Naive thymus-derived CD8-positive, alpha-beta T cell (primary cell): ENCODE data around the gene ZNF521. TPM values are rescaled to one million over a fixed set of nuclear protein-coding genes. Genes with fewer than 3 reads are reported as not detected.
A peak's percentile ranks its signal among the peaks of the same experiment; 100 is the strongest.

Source experiments
- ATAC-seq, 2 donors: fragments of 150-1000 bp; cut with Tn5 transposase in 1 of 2; sonication (Bioruptor Pico), chemical (Tn5 transposase) in 1 of 2; 1 replicate in 1 of 2; 2 replicates in 1 of 2; pipeline ENCODE4 v1.10.0; 2021; ENCODE audit warnings: mild to moderate bottlenecking in 2 of 2, moderate library complexity in 2 of 2
- POLR2A ChIA-PET: fragments of 350-600 bp; sonication (Branson Sonifier 250); formaldehyde crosslinking; loops from one replicate; lab custom pipeline; 2021; ENCODE audit warnings: antibody characterized with exemption; lab: Charles Lee
- DNase-seq, 10 donors: peaks; one replicate each; pipeline versions ENCODE4 v3.0.0 to v3.0.0-alpha.2; 2020 to 2022
- H3K27ac Mint-ChIP-seq, 10 donors: one replicate each; pipeline ENCODE4 v1.8.0; 2020 to 2022; ENCODE audit warnings: mild to moderate bottlenecking in 10 of 10, mixed read lengths in 10 of 10, moderate library complexity in 4 of 10, inconsistent platforms in 1 of 10
- H3K27me3 Mint-ChIP-seq, 5 donors: one replicate each; pipeline ENCODE4 v1.8.0; 2021 to 2022; ENCODE audit warnings: mixed read lengths in 5 of 5
- H3K36me3 Mint-ChIP-seq, 3 donors: one replicate each; pipeline ENCODE4 v1.8.0; 2020 to 2022; ENCODE audit warnings: mixed read lengths in 3 of 3, mild to moderate bottlenecking in 2 of 3, inconsistent platforms in 1 of 3
- H3K4me1 Mint-ChIP-seq, 4 donors: one replicate each; pipeline ENCODE4 v1.8.0; 2021 to 2022; ENCODE audit warnings: mixed read lengths in 4 of 4
- H3K4me3 Mint-ChIP-seq, 10 donors: one replicate each; pipeline ENCODE4 v1.8.0; 2020 to 2022; ENCODE audit warnings: mild to moderate bottlenecking in 10 of 10, mixed read lengths in 10 of 10, moderate library complexity in 6 of 10, inconsistent platforms in 1 of 10
- H3K9me3 Mint-ChIP-seq, 9 donors: one replicate each; pipeline ENCODE4 v1.8.0; 2020 to 2022; ENCODE audit warnings: mixed read lengths in 9 of 9, mild to moderate bottlenecking in 3 of 9, inconsistent platforms in 1 of 9, moderate library complexity in 1 of 9
- polyA plus RNA-seq, 3 donors: library from polyadenylated mRNA; unstranded; fragments of 300-500 nt; fragmentation: Illumina TruSeq; gene quantifications; one replicate each; pipeline ENCODE4 v1.2.3, GENCODE V29; 2021
- total RNA-seq, 8 experiments: library from RNA in 2 of 8; stranded (reverse) in 2 of 8; gene quantifications; one replicate each; pipeline ENCODE4 v1.2.3 and lab custom pipeline; 2021 to 2026

The ZNF521 gene
- total and polyA plus RNA-seq, 5 experiments from 2014 or later, result 0.62 TPM; not detected in 4

DNA sequence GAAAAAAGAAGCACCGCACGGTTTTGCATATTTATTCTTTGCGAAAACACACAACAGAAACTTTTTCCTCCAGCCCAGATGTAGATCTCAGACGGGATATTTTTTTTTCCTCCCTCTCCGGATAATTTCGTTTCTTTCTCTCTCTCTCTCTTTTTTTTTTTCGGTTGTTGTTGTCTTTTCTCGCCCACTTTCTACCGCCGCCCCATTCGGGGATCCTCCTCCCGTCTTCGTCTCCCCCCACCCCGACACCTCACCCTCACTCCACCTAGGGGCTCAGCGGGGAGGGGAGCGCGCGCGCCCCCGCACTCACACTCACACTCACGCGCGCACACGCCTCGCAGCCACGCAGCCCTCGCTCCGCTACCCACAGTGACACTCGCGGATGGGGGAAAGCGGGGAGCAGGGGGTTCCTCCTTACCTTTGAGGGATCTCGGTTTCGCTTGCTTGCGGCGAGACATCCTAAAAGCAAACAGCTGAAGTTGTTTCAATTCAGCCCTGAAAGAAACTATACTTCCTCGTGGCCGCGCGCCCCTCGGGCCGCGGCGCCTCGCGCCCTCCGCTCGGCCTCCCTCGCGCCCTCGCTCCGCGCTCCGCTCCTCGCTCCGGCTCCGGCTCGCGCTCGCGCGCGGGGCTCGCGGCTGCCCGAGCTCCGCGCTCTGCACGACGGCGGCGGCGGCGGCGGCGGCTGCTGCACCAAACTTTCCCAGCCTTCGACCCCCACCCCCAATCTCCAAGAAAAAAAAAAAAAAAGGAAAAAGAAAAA is 1.3 kb downstream of the ZNF521 start:
- H3K27me3 Mint-ChIP-seq, result peaks cover 27 to 60% (median 44%) of the 10 kb centered on the region in 5 donors
- peak overlapping the region in 7 of 10 donors; percentile 28 to 66 (median 53) for H3K27ac Mint-ChIP-seq
- ATAC-seq, result peak in 1 of 2 donors; percentile 28
- peak in 3 of 10 donors; percentile 10 to 15 (median 13) for DNase-seq
- H3K36me3 Mint-ChIP-seq, result peaks cover 0 to 8% (median 7%) of the 10 kb centered on the region in 3 donors
- peaks cover 0 to 13% (median 4%) of the 10 kb centered on the region in 9 donors for H3K9me3 Mint-ChIP-seq
- POLR2A ChIA-PET, result interaction anchor here (0.6 kb wide), 1 partner anchor 1014 kb away, joined by 3 read pairs; no protein-coding TSS in a partner anchor
- H3K4me3 Mint-ChIP-seq, result peak overlapping the region; percentile 70 to 94 (median 88)
- H3K4me1 Mint-ChIP-seq, result peaks cover 4 to 23% (median 17%) of the 10 kb centered on the region in 4 donors

DNA sequence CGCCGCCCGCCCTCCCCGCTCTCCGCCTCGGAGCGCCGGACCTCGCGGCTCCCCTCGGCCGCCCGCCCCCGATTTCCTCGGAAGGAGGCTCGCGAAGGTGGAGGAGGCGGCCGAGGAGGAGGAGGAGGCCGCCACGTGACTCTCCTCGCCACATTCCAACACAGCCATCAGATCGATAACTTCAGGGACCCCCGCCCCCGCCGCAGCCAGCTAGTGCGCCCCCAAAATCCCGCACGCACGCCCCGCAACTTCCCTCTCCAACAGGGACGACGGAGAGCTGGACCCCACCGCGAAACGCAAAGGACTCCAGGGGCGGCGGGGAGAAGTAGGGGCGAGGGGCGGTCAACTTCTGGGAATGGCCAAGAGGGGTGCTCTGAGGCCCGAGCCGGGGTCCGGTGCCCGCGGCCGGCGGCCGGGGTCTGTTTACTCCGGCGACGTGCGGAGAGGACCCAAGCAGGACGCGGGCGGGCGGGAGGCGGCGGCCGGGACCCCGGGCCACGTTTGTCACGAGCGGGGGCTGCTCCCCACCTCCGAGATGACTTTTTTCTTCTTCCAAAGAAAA is 2.0 kb downstream of the ZNF521 start:
- DNase-seq (peak in 1 of 10 donors; percentile 0), ATAC-seq (no peak)
- H3K9me3 Mint-ChIP-seq, result peaks cover 0 to 13% (median 4%) of the 10 kb centered on the region in 9 donors
- peaks cover 4 to 23% (median 17%) of the 10 kb centered on the region in 4 donors for H3K4me1 Mint-ChIP-seq
- H3K4me3 Mint-ChIP-seq, result peak overlapping the region; percentile 70 to 94 (median 88)
- peaks cover 32 to 65% (median 49%) of the 10 kb centered on the region in 5 donors for H3K27me3 Mint-ChIP-seq
- POLR2A ChIA-PET, result no interaction called here
- peak overlapping the region in 1 of 10 donors; percentile 32 for H3K27ac Mint-ChIP-seq
- peaks cover 0 to 8% (median 7%) of the 10 kb centered on the region in 3 donors for H3K36me3 Mint-ChIP-seq

- Mint-ChIP-seq H3K4me3 (peak overlapping the region; percentile 57 to 89 (median 78)), H3K27me3 (peaks cover 32 to 70% (median 50%) of the 10 kb centered on the region in 5 donors), H3K36me3 (peaks cover 0 to 8% (median 7%) of the 10 kb centered on the region in 3 donors), H3K4me1 (peaks cover 4 to 23% (median 17%) of the 10 kb centered on the region in 4 donors), H3K9me3 (peaks cover 0 to 13% (median 4%) of the 10 kb centered on the region in 9 donors), H3K27ac (peak overlapping the region in 1 of 10 donors; percentile 31)
- POLR2A ChIA-PET, result no interaction called here
- peak in 2 of 10 donors; percentile 1 to 10 for DNase-seq
- ATAC-seq, result no peak
Measured at GRCh38 chr18:25349131-25349925, 2.6 kb downstream of the ZNF521 start.

DNA sequence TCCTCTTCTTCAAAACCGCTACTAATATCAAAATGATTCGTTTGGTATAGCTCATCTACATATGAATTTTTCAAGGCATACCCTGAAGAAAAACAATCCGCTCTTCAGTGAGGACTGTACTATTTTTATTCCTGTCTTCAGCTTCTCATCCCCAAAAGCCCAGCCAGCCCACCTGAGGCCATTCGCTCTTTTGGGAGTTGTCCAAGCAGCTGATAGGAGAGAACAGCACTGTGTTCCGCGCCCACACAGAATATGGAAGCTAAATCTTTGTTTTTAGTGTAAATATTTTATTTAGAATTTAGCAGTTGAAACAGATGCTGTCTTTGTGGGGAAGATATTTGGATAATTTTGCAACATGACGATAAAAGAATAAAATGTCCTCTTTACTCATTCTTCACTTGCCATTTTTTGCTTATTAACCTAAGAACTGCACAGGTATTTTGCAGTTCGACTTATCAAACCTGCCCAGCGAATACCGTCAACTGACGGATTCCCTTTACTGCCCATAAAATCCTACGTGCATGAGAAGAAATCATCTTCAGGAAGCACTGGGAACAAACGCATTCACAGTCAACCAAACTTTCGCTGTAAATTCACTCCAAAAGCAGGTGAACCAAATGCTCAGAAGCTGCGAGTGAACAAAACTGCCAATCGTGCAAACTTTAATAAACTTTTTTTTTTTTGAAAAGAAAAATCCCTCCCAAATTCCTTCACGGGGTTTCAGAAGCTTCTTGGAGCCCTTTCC is 3.4 kb downstream of the ZNF521 start:
- DNase-seq (no peak), ATAC-seq (no peak)
- Mint-ChIP-seq H3K36me3 (peaks cover 0 to 8% (median 7%) of the 10 kb centered on the region in 3 donors), H3K9me3 (peaks cover 0 to 13% (median 4%) of the 10 kb centered on the region in 9 donors), H3K4me1 (peaks cover 4 to 23% (median 17%) of the 10 kb centered on the region in 4 donors), H3K27ac (no peak overlapping the region), H3K4me3 (peak overlapping the region in 8 of 10 donors; percentile 14 to 81 (median 73)), H3K27me3 (peaks cover 32 to 69% (median 47%) of the 10 kb centered on the region in 5 donors)
- POLR2A ChIA-PET, result no interaction called here

DNA sequence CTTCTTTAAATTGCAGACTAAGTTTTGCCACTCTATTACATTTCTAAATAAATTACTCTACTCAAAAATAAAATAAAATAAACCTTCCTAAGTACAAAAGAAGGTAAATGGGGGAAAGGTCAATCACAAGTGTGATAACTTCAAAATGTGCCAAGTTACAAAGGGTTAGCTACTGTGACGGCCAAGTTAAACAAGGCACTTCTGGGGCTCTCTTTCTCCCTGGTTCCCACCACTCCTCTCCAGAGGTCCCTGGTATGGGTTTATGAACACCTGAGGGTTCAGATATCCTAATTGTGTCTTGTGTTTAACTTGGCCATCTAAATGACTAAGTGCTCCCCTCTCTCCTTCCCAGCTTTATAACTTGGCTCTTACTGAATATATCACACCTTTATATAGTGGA is 5.4 kb downstream of the ZNF521 start:
- no peak overlapping the region for H3K4me3 Mint-ChIP-seq
- POLR2A ChIA-PET, result no interaction called here

GRCh38 chr18:25345081-25345866 is 6.7 kb downstream of the ZNF521 start:
- H3K27me3 Mint-ChIP-seq, result peaks cover 32 to 82% (median 45%) of the 10 kb centered on the region in 5 donors
- ATAC-seq, result no peak
- no peak for DNase-seq
- POLR2A ChIA-PET, result no interaction called here
- H3K27ac Mint-ChIP-seq, result no peak overlapping the region
- peaks cover 0 to 8% (median 0%) of the 10 kb centered on the region in 3 donors for H3K36me3 Mint-ChIP-seq
- H3K4me1 Mint-ChIP-seq, result peaks cover 0 to 9% (median 6%) of the 10 kb centered on the region in 4 donors
- H3K4me3 Mint-ChIP-seq, result no peak overlapping the region
- peaks cover 0 to 15% (median 4%) of the 10 kb centered on the region in 9 donors for H3K9me3 Mint-ChIP-seq

More for the DNA sequence above, 5.4 kb downstream of the ZNF521 start:
- no peak overlapping the region for H3K27ac Mint-ChIP-seq
- ATAC-seq (no peak), DNase-seq (no peak)
- peaks cover 4 to 20% (median 13%) of the 10 kb centered on the region in 4 donors for H3K4me1 Mint-ChIP-seq
- H3K27me3 Mint-ChIP-seq, result peaks cover 35 to 86% (median 51%) of the 10 kb centered on the region in 5 donors
- H3K9me3 Mint-ChIP-seq, result peaks cover 0 to 15% (median 4%) of the 10 kb centered on the region in 9 donors
- H3K36me3 Mint-ChIP-seq, result peaks cover 0 to 8% (median 7%) of the 10 kb centered on the region in 3 donors

DNA sequence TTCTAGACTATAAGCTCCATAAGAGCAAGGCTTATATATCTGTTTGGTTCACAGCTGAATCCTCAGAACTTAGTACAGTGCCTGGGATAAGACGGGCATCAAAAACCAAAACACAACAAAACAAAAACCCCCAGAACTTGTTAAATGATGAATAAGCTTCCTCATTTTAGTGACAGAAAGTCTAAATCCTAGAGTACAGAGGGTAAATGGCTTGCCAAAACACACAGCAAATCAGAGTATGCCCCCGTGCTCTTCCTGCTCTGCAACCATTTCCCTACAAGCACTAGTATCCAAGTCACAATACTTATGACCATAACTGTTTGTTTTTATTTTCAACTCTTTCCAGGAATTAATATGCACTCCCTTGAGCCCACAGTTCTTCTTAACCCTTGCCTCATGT is 10.1 kb downstream of the ZNF521 start:
- DNase-seq (no peak), ATAC-seq (no peak)
- Mint-ChIP-seq H3K27ac (no peak overlapping the region), H3K4me1 (no peaks in the 10 kb centered on the region), H3K4me3 (no peak overlapping the region), H3K36me3 (peaks cover 0 to 4% (median 0%) of the 10 kb centered on the region in 3 donors), H3K9me3 (peaks cover 0 to 5% (median 0%) of the 10 kb centered on the region in 9 donors), H3K27me3 (peaks cover 22 to 77% (median 26%) of the 10 kb centered on the region in 5 donors)
- POLR2A ChIA-PET, result no interaction called here

DNA sequence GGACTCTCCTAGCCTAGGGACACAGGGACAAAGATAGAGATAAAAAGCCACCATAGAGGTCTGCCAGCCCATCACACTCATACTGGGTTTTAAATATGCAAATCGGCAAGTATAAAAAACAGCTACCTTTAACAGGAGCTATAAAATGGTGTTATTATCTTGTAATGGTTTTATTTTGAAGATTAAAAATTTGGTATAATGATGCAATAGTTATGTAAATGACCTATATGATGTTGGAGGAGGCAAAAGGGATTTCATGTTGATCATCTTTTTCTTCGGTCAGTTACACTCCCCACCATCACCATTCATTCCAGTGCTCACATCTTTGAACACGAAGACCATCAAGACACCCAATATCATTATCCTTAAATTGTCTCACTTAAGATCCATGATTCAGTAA is 11.2 kb downstream of the ZNF521 start:
- H3K4me3 Mint-ChIP-seq, result no peak overlapping the region
- POLR2A ChIA-PET, result no interaction called here
- peaks cover 0 to 4% (median 0%) of the 10 kb centered on the region in 3 donors for H3K36me3 Mint-ChIP-seq
- DNase-seq (no peak), ATAC-seq (no peak)
- peaks cover 0 to 4% (median 0%) of the 10 kb centered on the region in 9 donors for H3K9me3 Mint-ChIP-seq
- H3K27me3 Mint-ChIP-seq, result peaks cover 20 to 77% (median 27%) of the 10 kb centered on the region in 5 donors
- H3K4me1 Mint-ChIP-seq, result no peaks in the 10 kb centered on the region
- no peak overlapping the region for H3K27ac Mint-ChIP-seq

DNA sequence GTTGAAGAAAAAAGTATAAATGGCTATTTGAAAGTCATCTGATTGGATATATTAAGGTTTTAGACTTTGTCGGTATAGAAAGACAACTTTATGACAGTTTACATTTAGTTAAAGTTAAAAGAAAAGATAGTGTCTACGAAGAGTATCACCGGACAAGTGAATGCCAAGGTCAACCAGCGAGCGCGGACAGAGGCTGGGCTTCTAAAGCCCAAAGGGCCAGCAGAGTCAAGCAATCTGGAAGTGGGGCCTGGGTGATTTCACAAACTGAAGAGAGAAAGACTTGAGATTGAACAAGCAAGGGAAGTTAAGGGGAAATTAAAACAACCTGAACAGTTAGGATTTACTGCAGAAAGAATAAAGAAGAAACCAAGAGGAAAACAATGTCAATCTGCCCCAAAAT is 16.3 kb downstream of the ZNF521 start:
- POLR2A ChIA-PET, result no interaction called here
- DNase-seq, result no peak
- H3K4me3 Mint-ChIP-seq, result no peak overlapping the region
- ATAC-seq, result no peak
- peaks cover 0 to 4% (median 0%) of the 10 kb centered on the region in 3 donors for H3K36me3 Mint-ChIP-seq
- H3K27me3 Mint-ChIP-seq, result peaks cover 14 to 47% (median 17%) of the 10 kb centered on the region in 5 donors
- no peak overlapping the region for H3K27ac Mint-ChIP-seq
- peaks cover 0 to 9% (median 0%) of the 10 kb centered on the region in 9 donors for H3K9me3 Mint-ChIP-seq
- no peaks in the 10 kb centered on the region for H3K4me1 Mint-ChIP-seq

DNA sequence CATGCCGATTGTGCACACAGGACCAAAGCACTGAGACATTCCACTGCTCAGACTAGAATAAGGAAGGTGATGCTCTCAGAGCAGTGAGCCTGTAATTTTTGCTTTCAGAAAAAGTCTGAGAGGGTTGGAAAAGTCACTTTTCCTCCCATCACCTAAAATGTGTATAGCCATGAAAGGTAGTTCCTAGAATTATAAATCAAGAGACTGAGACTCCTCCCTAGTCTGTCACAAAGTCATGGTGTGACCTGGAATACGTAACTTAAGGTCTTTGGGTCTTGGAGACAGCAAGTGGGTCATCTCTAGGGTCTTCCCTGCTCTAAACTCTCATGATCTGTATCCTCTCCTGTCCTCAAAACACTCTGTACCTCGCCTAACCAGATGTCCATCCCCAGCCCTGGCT is 16.9 kb downstream of the ZNF521 start:
- H3K4me3 Mint-ChIP-seq, result no peak overlapping the region
- DNase-seq (no peak), ATAC-seq (no peak)
- peaks cover 0 to 4% (median 0%) of the 10 kb centered on the region in 3 donors for H3K36me3 Mint-ChIP-seq
- no peaks in the 10 kb centered on the region for H3K4me1 Mint-ChIP-seq
- POLR2A ChIA-PET, result no interaction called here
- no peak overlapping the region for H3K27ac Mint-ChIP-seq
- peaks cover 14 to 47% (median 15%) of the 10 kb centered on the region in 5 donors for H3K27me3 Mint-ChIP-seq
- H3K9me3 Mint-ChIP-seq, result peaks cover 0 to 9% (median 0%) of the 10 kb centered on the region in 9 donors

DNA sequence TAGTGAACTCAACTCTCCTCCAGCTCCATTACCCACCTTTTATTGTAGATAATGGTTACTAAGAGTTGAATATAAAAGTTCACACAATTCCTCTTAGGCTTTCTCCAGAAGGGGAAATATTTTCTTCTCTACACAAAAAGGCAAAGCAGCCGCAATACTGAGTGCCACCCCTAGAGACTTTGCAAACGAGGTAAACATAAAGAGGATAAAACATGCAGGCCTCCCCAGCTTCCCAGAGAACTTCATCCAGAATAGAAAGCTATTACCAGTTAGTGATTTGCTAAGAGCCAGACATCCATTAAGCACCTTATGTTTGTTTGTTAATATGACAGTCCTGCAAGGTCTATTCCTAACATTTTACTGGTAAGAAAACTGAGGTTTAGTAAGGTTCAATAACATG is 17.4 kb downstream of the ZNF521 start:
- no peak for DNase-seq
- peaks cover 0 to 4% (median 0%) of the 10 kb centered on the region in 3 donors for H3K36me3 Mint-ChIP-seq
- peaks cover 0 to 9% (median 0%) of the 10 kb centered on the region in 9 donors for H3K9me3 Mint-ChIP-seq
- peaks cover 12 to 46% (median 14%) of the 10 kb centered on the region in 5 donors for H3K27me3 Mint-ChIP-seq
- POLR2A ChIA-PET, result no interaction called here
- no peak overlapping the region for H3K4me3 Mint-ChIP-seq
- no peak overlapping the region for H3K27ac Mint-ChIP-seq
- ATAC-seq, result no peak
- H3K4me1 Mint-ChIP-seq, result no peaks in the 10 kb centered on the region
